OCI-LY1 (cell line): Measurements from ENCODE around the gene DPH3.
A peak's percentile ranks its signal among the peaks of the same experiment; 100 is the strongest.

Source experiments
- H2AFZ ChIP-seq: fragments of 200-600 bp; sonication (generic), shearing (Covaris generic); 2 replicates; pipeline ENCODE4 v1.6.0; 2014; ENCODE audit warnings: antibody characterized with exemption, mild to moderate bottlenecking, low read length
- H3F3A ChIP-seq: fragments of 200-600 bp; sonication (generic), shearing (Covaris generic); 2 replicates; pipeline ENCODE4 v1.6.0; 2014; ENCODE audit warnings: mild to moderate bottlenecking, antibody characterized with exemption, low read length, moderate library complexity; ENCODE audit not compliant: insufficient read depth
- H3K27ac ChIP-seq: fragments of 200-600 bp; sonication (generic); 2 replicates; pipeline ENCODE4 v1.5.1; 2014; ENCODE audit warnings: low read length, mixed run types, mild to moderate bottlenecking, low read depth; ENCODE audit not compliant: poor library complexity, severe bottlenecking
- H3K27me3 ChIP-seq: fragments of 200-600 bp; sonication (generic); 2 replicates; pipeline ENCODE4 v1.6.0; 2014; ENCODE audit warnings: antibody characterized with exemption, mild to moderate bottlenecking, low read length, moderate library complexity; ENCODE audit not compliant: insufficient read depth
- H3K36me3 ChIP-seq: fragments of 200-600 bp; sonication (generic); 2 replicates; pipeline ENCODE4 v1.6.1; 2014; ENCODE audit warnings: mild to moderate bottlenecking, antibody characterized with exemption, low read length, moderate library complexity, mixed read lengths; ENCODE audit not compliant: insufficient read depth
- H3K4me1 ChIP-seq: fragments of 200-600 bp; sonication (generic); 2 replicates; pipeline ENCODE4 v1.5.1; 2014; ENCODE audit warnings: mild to moderate bottlenecking, low read length, moderate library complexity; ENCODE audit not compliant: insufficient read depth, severe bottlenecking
- H3K4me2 ChIP-seq: fragments of 200-600 bp; sonication (generic), shearing (Covaris generic); 2 replicates; pipeline ENCODE4 v1.6.1; 2014; ENCODE audit warnings: low read length
- H3K4me3 ChIP-seq: fragments of 200-600 bp; sonication (generic); 2 replicates; pipeline ENCODE4 v1.5.1; 2014; ENCODE audit warnings: low read length, low read depth, mild to moderate bottlenecking, mixed read lengths; ENCODE audit not compliant: poor library complexity, severe bottlenecking
- H3K79me2 ChIP-seq: fragments of 200-600 bp; shearing (Covaris generic); 2 replicates; pipeline ENCODE4 v1.6.1; 2016; ENCODE audit warnings: mixed run types, low read length, mixed read lengths; ENCODE audit not compliant: insufficient read depth
- H3K9ac ChIP-seq: fragments of 200-600 bp; sonication (generic), shearing (Covaris generic); 2 replicates; pipeline ENCODE4 v1.6.1; 2014; ENCODE audit warnings: mild to moderate bottlenecking, low read length, mixed read lengths
- H3K9me2 ChIP-seq: fragments of 200-600 bp; sonication (generic), shearing (Covaris generic); 2 replicates; pipeline ENCODE4 v1.6.1; 2014; ENCODE audit warnings: low read depth, mild to moderate bottlenecking, low read length, mixed read lengths
- H3K9me3 ChIP-seq: fragments of 200-600 bp; shearing (Covaris generic); 2 replicates; pipeline ENCODE4 v1.6.1; 2014; ENCODE audit warnings: low read length, mixed read lengths
- H4K20me1 ChIP-seq: fragments of 200-600 bp; sonication (generic), shearing (Covaris generic); 2 replicates; pipeline ENCODE4 v1.6.0; 2016; ENCODE audit warnings: mild to moderate bottlenecking, low read length; ENCODE audit not compliant: insufficient read depth
- CTCF ChIP-seq: fragments of 200-600 bp; sonication (generic), shearing (Covaris generic); IDR thresholded peaks from 2 replicates; pipeline ENCODE4 v1.5.1; 2017; ENCODE audit warnings: mild to moderate bottlenecking, antibody characterized with exemption, low read length, moderate library complexity, mixed read lengths
- EZH2 ChIP-seq: fragments of 200-600 bp; sonication (generic), shearing (Covaris generic); IDR thresholded peaks from 2 replicates; pipeline ENCODE4 v1.8.0; 2017; ENCODE audit warnings: borderline replicate concordance, mixed run types, mild to moderate bottlenecking, antibody characterized with exemption, low read length, moderate library complexity, mixed read lengths

DPH3 gene

GRCh38 chr3:16305111-16305541, 40.4 kb upstream of the DPH3 start:
- Histone ChIP-seq H4K20me1 (no peaks in the 10 kb centered on the region), H3K4me2 (no peak overlapping the region), H2AFZ (no peak overlapping the region), H3K9me3 (no peaks in the 10 kb centered on the region), H3K36me3 (peaks cover 29% of the 10 kb centered on the region; the same call in 1 of the 2 replicates), H3K79me2 (no peaks in the 10 kb centered on the region), H3F3A (peaks cover under 1% of the 10 kb centered on the region; the same call in 1 of the 2 replicates), H3K4me1 (peaks cover 35% of the 10 kb centered on the region), H3K27me3 (no peaks in the 10 kb centered on the region), H3K27ac (peak overlapping the region; percentile 13), H3K4me3 (no peak overlapping the region), H3K9me2 (no peaks in the 10 kb centered on the region), H3K9ac (no peak overlapping the region)
- no peak for TF ChIP-seq CTCF
- TF ChIP-seq EZH2: no peak

GRCh38 chr3:16304061-16305010, 39.6 kb upstream of the DPH3 start:
- H4K20me1 ChIP-seq: no peaks in the 10 kb centered on the region
- no peaks in the 10 kb centered on the region for H3K9me2 ChIP-seq
- H3F3A ChIP-seq: no peaks in the 10 kb centered on the region
- no peaks in the 10 kb centered on the region for H3K79me2 ChIP-seq
- H3K27ac ChIP-seq: peak overlapping the region; percentile 13
- no peak overlapping the region for H2AFZ ChIP-seq
- peaks cover 23% of the 10 kb centered on the region; the same call in 1 of the 2 replicates for H3K36me3 ChIP-seq
- H3K4me1 ChIP-seq: peaks cover 41% of the 10 kb centered on the region
- H3K27me3 ChIP-seq: no peaks in the 10 kb centered on the region
- no peak overlapping the region for H3K4me2 ChIP-seq
- no peak overlapping the region for H3K9ac ChIP-seq
- H3K4me3 ChIP-seq: no peak overlapping the region
- H3K9me3 ChIP-seq: no peaks in the 10 kb centered on the region
- TF ChIP-seq CTCF: no peak
- no peak for TF ChIP-seq EZH2

DNA sequence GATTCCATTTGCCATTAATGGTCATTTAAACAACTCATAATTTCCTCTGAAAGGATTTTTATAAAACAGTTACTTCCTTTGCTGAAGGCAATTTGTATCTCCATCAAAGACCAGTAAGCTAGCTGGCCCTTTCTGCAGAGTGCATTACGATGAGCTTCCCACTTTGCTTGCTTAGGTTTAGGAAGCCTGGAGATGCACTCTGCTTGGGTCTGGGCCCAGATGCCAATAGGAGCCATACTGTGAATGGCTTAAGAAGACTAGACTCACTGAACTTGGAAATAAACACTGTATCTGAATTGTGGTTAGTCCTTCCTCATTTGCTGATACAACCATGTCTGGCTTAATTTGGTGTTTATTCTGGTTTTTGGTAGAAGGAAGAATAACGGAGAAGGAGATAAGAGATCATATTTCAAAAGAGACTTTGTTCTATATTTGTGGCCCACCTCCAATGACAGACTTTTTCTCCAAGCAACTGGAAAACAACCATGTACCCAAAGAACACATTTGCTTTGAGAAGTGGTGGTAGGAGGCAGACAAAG, 38.4 kb upstream of the DPH3 start:
- H3K9me2 ChIP-seq: no peaks in the 10 kb centered on the region
- no peak overlapping the region for H3K9ac ChIP-seq
- H3K4me2 ChIP-seq: no peak overlapping the region
- H2AFZ ChIP-seq: no peak overlapping the region
- H3K79me2 ChIP-seq: no peaks in the 10 kb centered on the region
- peak overlapping the region; percentile 75 for H3K27ac ChIP-seq
- no peaks in the 10 kb centered on the region for H4K20me1 ChIP-seq
- H3K4me1 ChIP-seq: peaks cover 41% of the 10 kb centered on the region
- peaks cover 33% of the 10 kb centered on the region for H3K36me3 ChIP-seq
- H3K4me3 ChIP-seq: no peak overlapping the region
- no peaks in the 10 kb centered on the region for H3K27me3 ChIP-seq
- TF ChIP-seq CTCF (no peak), EZH2 (no peak)
- no peaks in the 10 kb centered on the region for H3F3A ChIP-seq
- no peaks in the 10 kb centered on the region for H3K9me3 ChIP-seq
